ENCODE results near the gene MEDAG. TPM values are rescaled to one million over a fixed set of nuclear protein-coding genes. Genes with fewer than 3 reads are reported as not detected.
A peak's percentile ranks its signal among the peaks of the same experiment; 100 is the strongest.

The MEDAG gene
- total and polyA plus RNA-seq, 8 donors = 2.1 to 16.5 (median 3.8) TPM

DNA sequence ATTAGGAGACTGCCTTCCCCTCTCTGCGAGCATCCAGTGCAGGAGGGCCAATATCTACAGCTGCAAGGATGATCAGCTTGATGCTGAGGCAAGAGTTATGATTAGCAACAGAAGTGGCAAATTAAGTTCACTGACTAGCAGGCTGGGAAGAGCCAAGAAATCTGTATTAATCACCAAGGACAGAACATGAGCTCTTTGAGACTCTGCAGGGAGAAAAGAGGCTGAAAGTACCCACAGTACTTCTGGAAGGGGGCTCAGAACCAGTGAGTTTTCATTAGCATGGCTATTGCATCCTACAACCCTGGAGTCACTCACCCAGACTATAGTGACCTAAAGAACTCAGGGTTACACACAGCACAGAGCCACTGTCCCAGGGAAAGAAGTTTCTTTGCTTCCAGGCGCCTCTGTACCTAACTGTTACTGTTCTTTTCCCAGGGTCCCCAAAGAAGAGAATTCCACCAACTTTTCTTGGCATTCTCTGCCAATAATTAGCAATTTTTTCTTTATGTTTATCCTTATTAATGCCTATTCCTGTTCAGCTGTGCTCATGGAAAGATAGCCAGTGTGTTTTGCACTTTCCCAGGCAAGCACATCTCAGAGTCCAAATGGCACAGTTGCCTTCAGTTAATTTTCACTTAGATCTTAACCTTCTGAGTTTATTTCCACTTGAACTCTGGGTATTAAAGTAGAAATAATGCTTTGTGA, 25.8 kb upstream of the MEDAG start:
- intact Hi-C loops (cut with DNase I) = no loop called here
- H3K27ac ChIP-seq = peak overlapping the region in 1 of 2 donors; percentile 69
- peaks cover 0 to 11% of the 10 kb centered on the region in 2 donors for H3K9me3 ChIP-seq
- no peak overlapping the region for H3K4me3 ChIP-seq
- peaks cover 0 to 5% of the 10 kb centered on the region in 2 donors for H3K4me1 ChIP-seq
- no peaks in the 10 kb centered on the region for H3K36me3 ChIP-seq
- TF ChIP-seq CTCF (IDR thresholded peaks at IDR 0.05) = no peak
- no peaks in the 10 kb centered on the region for H3K27me3 ChIP-seq
- peak; percentile 59 for ATAC-seq
- no peak for DNase-seq

GRCh38 chr13:30880856-30881155, 25.3 kb upstream of the MEDAG start:
- Histone ChIP-seq H3K27ac (peak overlapping the region; percentile 51 to 69), H3K4me1 (peaks cover 0 to 5% of the 10 kb centered on the region in 2 donors), H3K9me3 (peaks cover 0 to 13% of the 10 kb centered on the region in 2 donors), H3K27me3 (no peaks in the 10 kb centered on the region), H3K36me3 (no peaks in the 10 kb centered on the region), H3K4me3 (no peak overlapping the region)
- no peak for TF ChIP-seq CTCF (IDR thresholded peaks at IDR 0.05)
- intact Hi-C loops (cut with DNase I) = no loop called here
- ATAC-seq (peak; percentile 83), DNase-seq (no peak)

- intact Hi-C loops (cut with DNase I) = no loop called here
- no peaks in the 10 kb centered on the region for H3K36me3 ChIP-seq
- no peak overlapping the region for H3K4me3 ChIP-seq
- peaks cover 0 to 5% of the 10 kb centered on the region in 2 donors for H3K4me1 ChIP-seq
- H3K27ac ChIP-seq = peak overlapping the region; percentile 51 to 69
- no peak for TF ChIP-seq CTCF (IDR thresholded peaks at IDR 0.05)
- peak; percentile 59 for ATAC-seq
- peaks cover 0 to 13% of the 10 kb centered on the region in 2 donors for H3K9me3 ChIP-seq
- no peaks in the 10 kb centered on the region for H3K27me3 ChIP-seq
- peak in 1 of 4 donors; percentile 47 for DNase-seq
Measured at GRCh38 chr13:30881191-30881651, 24.9 kb upstream of the MEDAG start.

- no peak for ATAC-seq
- Histone ChIP-seq H3K27ac (peak overlapping the region in 1 of 2 donors; percentile 69), H3K4me3 (no peak overlapping the region), H3K9me3 (peaks cover 0 to 13% of the 10 kb centered on the region in 2 donors), H3K4me1 (peaks cover 0 to 5% of the 10 kb centered on the region in 2 donors), H3K27me3 (no peaks in the 10 kb centered on the region), H3K36me3 (no peaks in the 10 kb centered on the region)
- DNase-seq = no peak
- intact Hi-C loops (cut with DNase I) = no loop called here
- no peak for TF ChIP-seq CTCF (IDR thresholded peaks at IDR 0.05)
Measured at GRCh38 chr13:30882026-30882850, 23.8 kb upstream of the MEDAG start.
